Pericardium fibroblast (primary cell): ENCODE data around the gene NXPE1. TPM values are rescaled to one million over a fixed set of nuclear protein-coding genes. Genes with fewer than 3 reads are reported as not detected.

Source experiments
- total RNA-seq: library from RNA; depleted of rRNA; stranded (reverse); fragments of >200 nt; gene quantifications from 2 replicates; pipeline ENCODE4 v1.2.3, GENCODE V29; 2015

The NXPE1 gene
- total RNA-seq, result not detected in 2 replicates

DNA sequence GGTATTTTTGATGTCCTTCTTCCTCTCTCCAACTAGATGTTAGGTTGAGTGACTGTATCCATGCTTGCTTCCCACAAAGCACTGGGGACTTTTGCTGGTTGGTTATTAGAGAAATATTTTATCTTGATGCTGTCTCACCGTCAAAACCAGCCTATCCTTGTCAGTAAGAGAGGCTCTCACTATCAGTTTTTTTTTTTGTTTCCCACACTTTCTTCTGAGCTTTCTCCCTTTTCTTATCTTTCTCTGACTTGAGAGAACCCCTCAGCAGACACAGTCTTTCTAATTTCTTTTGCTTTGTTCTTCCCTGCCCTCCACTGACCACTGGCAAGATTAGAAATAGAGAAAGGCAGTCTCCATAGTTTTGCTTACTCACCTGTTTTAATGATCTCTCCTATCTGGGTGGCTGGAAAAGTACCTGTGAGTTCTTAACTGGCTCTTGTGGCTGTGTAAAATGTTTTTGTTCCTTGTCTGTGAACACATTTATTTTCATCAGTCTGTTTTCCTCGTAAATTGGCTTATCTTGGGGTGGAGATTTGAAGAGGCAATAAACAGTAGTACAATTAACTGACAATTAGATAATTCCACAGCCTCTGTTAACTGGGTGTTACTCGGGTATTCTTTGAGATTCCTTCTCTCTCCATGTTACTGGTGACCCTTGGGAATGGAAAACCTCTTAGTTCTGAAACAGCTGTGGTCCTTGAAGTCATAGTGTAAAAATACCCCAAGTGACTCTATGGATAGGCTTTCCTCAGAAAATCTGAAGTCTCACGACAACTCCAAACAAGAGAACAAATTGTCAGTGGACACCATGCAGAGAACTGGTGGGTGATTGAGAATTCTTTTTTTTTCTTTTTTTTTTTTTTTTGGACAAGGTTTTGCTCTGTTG is at the start of gene NXPE1:
Gene NXPE1, minus strand, starts transcription at position 457 of the 886 bp plus-strand sequence. CDS start 8,680 bp downstream, outside the sequence.

DNA sequence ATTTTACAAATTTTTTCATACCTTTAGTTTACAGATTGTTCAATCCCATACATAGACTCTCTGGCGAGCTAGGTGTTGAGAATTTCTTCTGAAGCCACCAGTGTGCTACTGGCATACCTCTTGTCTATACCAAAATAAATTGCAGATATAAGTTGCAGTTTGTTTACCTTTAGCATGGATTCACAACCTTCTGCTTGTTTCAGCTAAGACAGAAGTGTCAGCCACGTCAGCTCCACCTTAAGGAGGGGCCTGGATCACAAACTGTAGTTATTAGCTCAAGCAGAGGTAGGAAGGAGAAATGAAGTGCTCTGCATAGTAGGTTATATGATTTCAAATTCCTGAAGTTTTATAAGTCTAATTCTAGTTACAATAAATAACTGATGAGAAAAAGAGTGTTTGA is 35.9 kb upstream of the NXPE1 start, which contains the start of gene NXPE4:
Gene NXPE4, minus strand, starts transcription at position 216 of the 400 bp plus-strand sequence. CDS start 1,027 bp downstream, outside the sequence.

Other genes starting within 250 kb of the NXPE1 start
- 1.4 and 5.8 TPM in 2 replicates for gene C11orf71, start 159.4 kb downstream of the NXPE1 start, total RNA-seq
- gene RBM7, start 159.2 kb downstream of the NXPE1 start, total RNA-seq, result 12.7 and 15.6 TPM in 2 replicates
- gene REXO2, start 120.4 kb downstream of the NXPE1 start, total RNA-seq, result 188 and 222 TPM in 2 replicates
- gene NXPE4, start 35.9 kb upstream of the NXPE1 start, total RNA-seq, result not detected in 2 replicates
- 0.26 TPM in 1 of 2 replicates, not detected in the other for gene NXPE2, start 118.6 kb upstream of the NXPE1 start, total RNA-seq